Gastroesophageal sphincter (tissue), 3 donors: Measurements from ENCODE around the gene IKZF4.

ENCODE experiments used
- EP300 ChIP-seq: sonication (generic); formaldehyde crosslinking; IDR thresholded peaks from one replicate; pipeline ENCODE4 v1.6.1; 2017; ENCODE audit warnings: antibody characterized with exemption, mild to moderate bottlenecking
- POLR2A ChIP-seq, 2 donors: fragments of 450-650 bp; IDR thresholded peaks; one replicate each; pipeline ENCODE4 v1.6.1; 2017; ENCODE audit warnings: antibody characterized with exemption in 2 of 2, mild to moderate bottlenecking in 2 of 2, moderate library complexity in 1 of 2
- POLR2AphosphoS5 ChIP-seq: sonication (generic); formaldehyde crosslinking; IDR thresholded peaks from one replicate; pipeline ENCODE4 v1.6.1; 2017; ENCODE audit warnings: antibody characterized with exemption
- TF ChIP-seq, protein P1 (sequence below), 4 experiments: fragments of 200-600 bp in 2 of 4; fragments of 450-650 bp in 2 of 4; sonication (generic) in 1 of 4; IDR thresholded peaks; one replicate each; pipeline ENCODE4 v1.5.1; 2017 to 2019; ENCODE audit warnings: antibody characterized with exemption in 4 of 4, mild to moderate bottlenecking in 2 of 4, moderate library complexity in 2 of 4

- TF ChIP-seq, protein P1, sequence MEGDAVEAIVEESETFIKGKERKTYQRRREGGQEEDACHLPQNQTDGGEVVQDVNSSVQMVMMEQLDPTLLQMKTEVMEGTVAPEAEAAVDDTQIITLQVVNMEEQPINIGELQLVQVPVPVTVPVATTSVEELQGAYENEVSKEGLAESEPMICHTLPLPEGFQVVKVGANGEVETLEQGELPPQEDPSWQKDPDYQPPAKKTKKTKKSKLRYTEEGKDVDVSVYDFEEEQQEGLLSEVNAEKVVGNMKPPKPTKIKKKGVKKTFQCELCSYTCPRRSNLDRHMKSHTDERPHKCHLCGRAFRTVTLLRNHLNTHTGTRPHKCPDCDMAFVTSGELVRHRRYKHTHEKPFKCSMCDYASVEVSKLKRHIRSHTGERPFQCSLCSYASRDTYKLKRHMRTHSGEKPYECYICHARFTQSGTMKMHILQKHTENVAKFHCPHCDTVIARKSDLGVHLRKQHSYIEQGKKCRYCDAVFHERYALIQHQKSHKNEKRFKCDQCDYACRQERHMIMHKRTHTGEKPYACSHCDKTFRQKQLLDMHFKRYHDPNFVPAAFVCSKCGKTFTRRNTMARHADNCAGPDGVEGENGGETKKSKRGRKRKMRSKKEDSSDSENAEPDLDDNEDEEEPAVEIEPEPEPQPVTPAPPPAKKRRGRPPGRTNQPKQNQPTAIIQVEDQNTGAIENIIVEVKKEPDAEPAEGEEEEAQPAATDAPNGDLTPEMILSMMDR (IDR thresholded peaks at IDR 0.05), result peak in 1 of 4 experiments; percentile 43
- no peak for TF ChIP-seq EP300
- peak; percentile 46 for TF ChIP-seq POLR2AphosphoS5
- no peak for TF ChIP-seq POLR2A (IDR thresholded peaks at IDR 0.05)
Measured at GRCh38 chr12:56079723-56080555, 59.1 kb downstream of the IKZF4 start, which contains the start of gene ERBB3.
